ENCODE results near the gene KCNN1. TPM values are rescaled to one million over a fixed set of nuclear protein-coding genes. Genes with fewer than 3 reads are reported as not detected.
"Not testable (repeated sequence)": the region's sequence is repeated elsewhere in the genome, so short reads cannot be mapped to it uniquely, and the experiment has no call there.

The KCNN1 gene
- total RNA-seq, 4 donors from 2014 or later, result 1.9 TPM; not detected in 3

DNA sequence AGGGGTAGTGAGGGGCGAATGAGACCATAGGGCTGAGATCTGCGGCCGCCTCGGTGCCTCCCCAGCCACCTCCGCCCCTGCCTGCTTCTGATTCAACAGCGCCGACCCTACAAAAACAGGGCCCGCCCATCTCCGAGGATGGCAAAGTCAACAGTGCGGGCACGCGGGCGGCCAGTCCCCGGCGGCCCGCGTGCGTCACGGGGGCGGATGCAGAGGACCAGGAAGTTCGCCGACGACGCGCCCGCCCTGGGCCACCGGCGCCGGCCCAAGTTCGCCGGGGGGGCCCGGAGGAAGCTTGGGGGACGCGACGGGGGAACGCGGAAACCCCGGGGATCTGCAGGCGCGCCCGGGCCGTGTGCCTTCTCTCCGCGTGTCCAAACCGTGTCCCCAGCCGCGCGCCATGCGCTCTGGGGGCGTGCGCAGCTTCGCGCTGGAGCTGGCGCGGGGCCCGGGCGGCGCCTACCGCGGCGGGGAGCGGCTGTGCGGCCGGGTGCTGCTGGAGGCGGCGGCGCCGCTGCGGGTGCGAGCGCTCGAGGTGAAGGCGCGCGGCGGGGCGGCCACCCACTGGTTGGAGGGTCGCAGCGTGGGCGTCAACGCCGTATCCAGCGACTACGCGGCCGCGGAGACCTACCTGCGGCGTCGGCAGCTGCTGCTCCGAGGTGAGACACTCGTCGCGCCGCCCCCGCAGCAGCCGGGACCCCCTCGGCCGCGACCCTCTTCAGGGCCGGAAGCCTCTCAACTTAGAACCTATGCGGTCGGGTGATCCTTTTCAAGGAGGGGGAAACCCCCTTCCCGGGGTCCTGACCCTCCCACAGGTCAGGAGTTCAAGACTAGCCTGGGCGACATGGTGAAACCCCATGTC, 34.2 kb downstream of the KCNN1 start:
- H3K36me3 ChIP-seq, result no peaks in the 10 kb centered on the region
- H3K27ac ChIP-seq, result peak overlapping the region; percentile 71 to 92
- peak; percentile 78 to 85 for DNase-seq
- TF ChIP-seq, protein P1, sequence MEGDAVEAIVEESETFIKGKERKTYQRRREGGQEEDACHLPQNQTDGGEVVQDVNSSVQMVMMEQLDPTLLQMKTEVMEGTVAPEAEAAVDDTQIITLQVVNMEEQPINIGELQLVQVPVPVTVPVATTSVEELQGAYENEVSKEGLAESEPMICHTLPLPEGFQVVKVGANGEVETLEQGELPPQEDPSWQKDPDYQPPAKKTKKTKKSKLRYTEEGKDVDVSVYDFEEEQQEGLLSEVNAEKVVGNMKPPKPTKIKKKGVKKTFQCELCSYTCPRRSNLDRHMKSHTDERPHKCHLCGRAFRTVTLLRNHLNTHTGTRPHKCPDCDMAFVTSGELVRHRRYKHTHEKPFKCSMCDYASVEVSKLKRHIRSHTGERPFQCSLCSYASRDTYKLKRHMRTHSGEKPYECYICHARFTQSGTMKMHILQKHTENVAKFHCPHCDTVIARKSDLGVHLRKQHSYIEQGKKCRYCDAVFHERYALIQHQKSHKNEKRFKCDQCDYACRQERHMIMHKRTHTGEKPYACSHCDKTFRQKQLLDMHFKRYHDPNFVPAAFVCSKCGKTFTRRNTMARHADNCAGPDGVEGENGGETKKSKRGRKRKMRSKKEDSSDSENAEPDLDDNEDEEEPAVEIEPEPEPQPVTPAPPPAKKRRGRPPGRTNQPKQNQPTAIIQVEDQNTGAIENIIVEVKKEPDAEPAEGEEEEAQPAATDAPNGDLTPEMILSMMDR (IDR thresholded peaks at IDR 0.05), result peak in 1 of 4 experiments; percentile 21
- TF ChIP-seq POLR2A (IDR thresholded peaks at IDR 0.05), result peak; percentile 71 to 78
- no peaks in the 10 kb centered on the region for H3K27me3 ChIP-seq
- no peaks in the 10 kb centered on the region for H3K4me1 ChIP-seq
- intact Hi-C loops (cut with DNase I; ENCODE audit: low total_unique reads), result no loop called here
- H3K4me3 ChIP-seq, result peak overlapping the region; percentile 45 to 60
- H3K9me3 ChIP-seq, result no peaks in the 10 kb centered on the region

DNA sequence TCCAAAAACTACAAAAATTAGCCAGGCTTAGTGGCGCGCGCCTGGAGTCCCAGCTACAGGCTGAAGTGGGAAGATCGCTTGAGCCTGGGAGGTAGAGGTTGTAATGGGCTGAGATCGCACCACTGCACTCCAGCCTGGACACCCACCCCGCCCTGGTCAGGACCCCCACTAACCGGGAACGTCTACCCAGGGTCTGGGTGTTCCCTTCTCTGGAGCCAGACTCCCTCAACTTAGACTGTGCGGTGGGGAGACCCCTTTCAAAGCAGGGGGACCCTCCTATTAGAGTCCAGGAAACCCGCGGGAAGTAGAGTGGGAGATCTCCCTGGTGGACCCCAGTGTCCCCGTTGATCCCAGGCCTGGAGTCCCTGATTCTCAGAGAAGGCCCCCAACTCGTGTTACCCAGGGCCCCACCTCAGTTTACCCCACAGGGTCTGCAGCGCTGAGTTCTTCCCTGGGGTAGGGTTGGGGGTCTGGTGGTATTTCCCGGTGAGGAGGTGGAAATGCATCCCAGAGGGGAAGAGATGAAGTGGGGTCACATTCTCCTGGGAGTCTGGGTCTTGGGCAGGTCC, 35.0 kb downstream of the KCNN1 start:
- no peaks in the 10 kb centered on the region for H3K27me3 ChIP-seq
- H3K9me3 ChIP-seq, result no peaks in the 10 kb centered on the region
- peak in 1 of 2 donors; percentile 27 for DNase-seq
- H3K27ac ChIP-seq, result peak overlapping the region; percentile 71 to 92
- H3K4me3 ChIP-seq, result peak overlapping the region; percentile 45 to 60
- no peak for TF ChIP-seq POLR2A (IDR thresholded peaks at IDR 0.05)
- TF ChIP-seq, protein P1 (IDR thresholded peaks at IDR 0.05), result no peak
- H3K36me3 ChIP-seq, result no peaks in the 10 kb centered on the region
- no peaks in the 10 kb centered on the region for H3K4me1 ChIP-seq
- intact Hi-C loops (cut with DNase I; ENCODE audit: low total_unique reads), result no loop called here

DNA sequence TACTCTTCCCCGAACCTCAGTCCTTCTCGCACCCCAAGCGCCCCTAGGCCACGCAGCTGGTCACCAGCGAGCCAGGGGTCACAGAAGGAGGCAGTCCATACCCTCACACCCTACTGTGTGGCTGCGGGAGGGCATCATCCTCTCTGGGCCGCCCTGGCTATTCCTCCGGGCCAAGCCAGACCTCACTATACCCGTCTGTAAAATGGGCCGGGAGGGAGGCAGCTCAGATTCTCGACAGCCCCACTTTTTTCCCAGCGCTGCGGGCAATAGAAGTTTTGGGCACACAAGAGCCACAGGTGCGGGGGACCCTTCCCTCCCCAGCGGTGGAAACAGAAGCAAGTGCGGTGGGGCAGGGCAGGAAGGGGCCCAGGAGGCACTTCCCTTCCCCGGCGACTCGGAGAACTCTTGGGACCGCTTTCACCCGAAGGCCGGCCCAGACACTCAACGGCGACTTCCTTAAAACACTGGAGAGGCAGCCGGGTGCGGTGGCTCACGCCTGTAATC, 35.5 kb downstream of the KCNN1 start:
- no peaks in the 10 kb centered on the region for H3K9me3 ChIP-seq
- DNase-seq, result no peak
- no peaks in the 10 kb centered on the region for H3K4me1 ChIP-seq
- peak overlapping the region in 1 of 2 donors; percentile 60 for H3K4me3 ChIP-seq
- H3K27me3 ChIP-seq, result no peaks in the 10 kb centered on the region
- H3K36me3 ChIP-seq, result no peaks in the 10 kb centered on the region
- TF ChIP-seq, protein P1 (IDR thresholded peaks at IDR 0.05), result no peak
- no peak for TF ChIP-seq POLR2A (IDR thresholded peaks at IDR 0.05)
- intact Hi-C loops (cut with DNase I; ENCODE audit: low total_unique reads), result no loop called here
- H3K27ac ChIP-seq, result peak overlapping the region; percentile 71 to 92

DNA sequence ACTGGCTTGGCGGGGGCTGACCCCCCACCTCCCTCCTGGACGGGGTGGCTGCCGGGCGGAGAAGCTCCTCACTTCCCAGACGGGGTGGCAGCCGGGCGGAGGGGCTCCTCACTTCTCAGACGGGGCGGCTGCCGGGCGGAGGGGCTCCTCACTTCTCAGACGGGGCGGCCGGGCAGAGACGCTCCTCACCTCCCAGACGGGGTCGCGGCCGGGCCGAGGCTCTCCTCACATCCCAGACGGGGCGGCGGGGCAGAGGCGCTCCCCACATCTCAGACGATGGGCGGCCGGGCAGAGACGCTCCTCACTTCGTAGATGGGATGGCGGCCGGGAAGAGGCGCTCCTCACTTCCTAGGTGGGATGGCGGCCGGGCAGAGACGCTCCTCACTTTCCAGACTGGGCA, 38.8 kb downstream of the KCNN1 start:
- H3K4me3 ChIP-seq, H3K4me1 ChIP-seq, H3K27me3 ChIP-seq, H3K36me3 ChIP-seq, H3K9me3 ChIP-seq, DNase-seq, H3K27ac ChIP-seq: not testable (repeated sequence)
- intact Hi-C loops (cut with DNase I; ENCODE audit: low total_unique reads), result loop anchor here (5.0 kb wide), 1 partner anchor 52 kb away; no protein-coding TSS in a partner anchor

DNA sequence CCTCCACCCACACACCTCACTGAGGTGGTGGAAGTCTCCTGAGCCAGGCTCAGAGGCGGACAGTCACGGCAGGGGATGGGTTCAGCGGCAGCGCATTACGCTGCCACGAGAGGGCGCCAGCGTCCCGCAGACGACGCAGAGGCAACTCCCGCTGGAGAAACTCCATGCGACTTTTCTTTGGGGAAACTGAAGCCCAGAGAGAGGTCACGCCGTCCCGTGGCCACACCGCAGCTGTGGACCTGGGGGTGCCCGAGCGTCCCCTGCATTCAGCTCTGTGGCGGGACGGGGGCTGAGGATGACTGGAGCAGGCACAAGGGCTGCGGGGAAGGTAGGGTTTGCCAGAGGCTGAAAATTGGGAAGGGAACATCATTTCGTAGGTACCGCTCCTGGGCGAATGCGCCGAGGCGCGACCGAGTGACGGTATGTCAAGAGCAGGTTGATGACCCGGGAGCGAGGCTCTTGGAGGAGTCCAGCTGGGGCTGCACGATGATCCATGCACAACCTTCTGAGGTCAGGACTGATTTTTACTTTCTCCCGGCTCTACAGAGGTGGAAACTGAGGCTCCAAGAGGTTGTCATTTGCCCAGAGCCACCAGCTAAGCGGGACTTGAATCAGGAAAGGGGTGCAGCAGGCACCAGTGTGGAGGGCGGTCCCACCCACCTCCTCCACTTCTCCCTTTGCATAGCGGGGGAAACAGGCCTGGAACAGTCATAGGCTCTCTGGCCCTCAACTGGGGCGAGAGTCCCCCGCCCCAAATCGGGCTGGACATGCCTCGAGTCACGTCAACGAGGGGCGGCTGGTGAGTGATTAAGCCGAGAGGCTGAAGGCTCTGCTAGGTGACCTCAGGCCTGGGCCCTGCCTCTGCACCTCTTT, 40.4 kb downstream of the KCNN1 start:
- H3K4me3 ChIP-seq, result peak overlapping the region; percentile 43 to 51
- no peaks in the 10 kb centered on the region for H3K27me3 ChIP-seq
- H3K27ac ChIP-seq, result peak overlapping the region; percentile 80 to 81
- TF ChIP-seq POLR2A (IDR thresholded peaks at IDR 0.05), result peak; percentile 38 to 75
- TF ChIP-seq, protein P1 (IDR thresholded peaks at IDR 0.05), result peak; percentile 95 to 99 (median 96)
- H3K9me3 ChIP-seq, result no peaks in the 10 kb centered on the region
- H3K36me3 ChIP-seq, result no peaks in the 10 kb centered on the region
- peak; percentile 76 to 81 for DNase-seq
- H3K4me1 ChIP-seq, result peaks cover 0 to 5% of the 10 kb centered on the region in 2 donors
- intact Hi-C loops (cut with DNase I; ENCODE audit: low total_unique reads), result loop anchor here (5.0 kb wide), 1 partner anchor 50 kb away; no protein-coding TSS in a partner anchor

Data from uterus (tissue), 4 donors.